CD4-positive, alpha-beta T cell treated with Interleukin-2 at 100 ng/mL for 4 hours (primary cell): Measurements from ENCODE around the gene DAGLA.

Source experiments
- DNase-seq: peaks from one replicate; pipeline ENCODE4 v3.0.0-alpha.2; 2020; ENCODE audit warnings: low spot score

DAGLA gene

DNA sequence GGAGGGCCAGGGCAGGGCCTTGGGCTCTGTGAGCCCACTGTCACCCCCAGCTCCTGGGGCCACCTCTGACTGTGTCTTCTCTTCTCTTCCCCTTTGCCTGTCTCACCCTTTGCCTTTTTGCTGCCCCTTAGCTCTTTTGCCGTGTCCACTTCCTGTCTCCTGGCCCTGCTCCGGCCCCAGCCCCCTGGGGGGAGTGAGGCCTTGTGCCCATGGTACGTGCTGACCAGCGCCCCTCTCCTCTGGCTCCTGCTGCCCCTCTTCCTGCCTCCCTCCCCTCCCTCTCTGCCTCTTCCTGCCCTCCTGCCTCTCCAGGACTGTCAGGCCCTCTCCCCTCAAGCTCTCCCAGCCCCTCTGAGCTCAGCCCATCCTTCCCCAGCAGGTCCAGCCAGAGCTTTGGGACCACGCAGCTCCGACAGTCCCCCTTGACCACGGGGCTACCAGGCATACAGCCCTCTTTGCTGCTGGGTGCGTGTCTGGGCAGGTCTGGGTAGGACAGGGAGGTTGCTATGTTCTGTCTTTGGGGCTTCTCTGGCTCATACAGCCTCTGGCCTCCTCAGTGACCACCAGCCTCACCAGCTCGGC, 100.5 kb downstream of the DAGLA start:
- no peak for DNase-seq

DNA sequence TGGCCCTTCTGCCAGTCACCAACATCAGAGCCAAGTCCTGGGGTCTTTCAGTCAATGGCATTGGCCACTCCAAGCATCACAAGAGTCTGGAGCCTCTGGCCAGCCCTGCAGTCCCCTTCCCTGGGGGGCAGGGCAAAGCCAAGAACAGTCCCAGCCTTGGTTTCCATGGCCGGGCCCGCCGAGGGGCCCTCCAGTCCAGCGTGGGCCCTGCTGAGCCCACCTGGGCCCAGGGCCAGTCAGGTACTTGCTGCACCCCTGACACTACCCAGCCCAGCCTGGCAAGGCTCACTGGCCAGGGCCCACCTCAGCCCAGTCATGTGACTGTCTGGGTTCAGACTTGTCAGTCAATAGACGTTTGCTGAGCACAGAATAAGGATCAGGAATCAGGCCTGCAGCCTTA, 101.4 kb downstream of the DAGLA start:
- DNase-seq = no peak

DNA sequence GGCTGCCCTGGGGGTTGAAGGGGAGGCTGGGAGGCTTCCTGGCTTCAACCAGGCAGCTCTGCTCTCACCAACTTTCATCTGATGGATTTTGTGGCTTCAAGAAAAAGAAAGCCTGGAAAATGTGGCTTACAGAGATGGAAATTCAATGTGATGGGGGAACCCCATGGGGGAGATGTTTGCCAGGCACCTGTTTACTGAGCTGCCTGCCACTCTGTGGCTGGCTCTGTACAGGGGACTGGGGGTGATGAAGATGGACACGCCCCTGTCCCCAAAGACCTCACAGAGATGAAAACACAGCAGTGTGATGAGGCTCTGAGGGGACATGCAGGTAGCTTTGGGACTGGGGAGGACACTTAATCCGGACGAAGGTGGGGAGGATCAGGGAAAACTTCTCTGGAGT, 102.1 kb downstream of the DAGLA start:
- DNase-seq = no peak

DNA sequence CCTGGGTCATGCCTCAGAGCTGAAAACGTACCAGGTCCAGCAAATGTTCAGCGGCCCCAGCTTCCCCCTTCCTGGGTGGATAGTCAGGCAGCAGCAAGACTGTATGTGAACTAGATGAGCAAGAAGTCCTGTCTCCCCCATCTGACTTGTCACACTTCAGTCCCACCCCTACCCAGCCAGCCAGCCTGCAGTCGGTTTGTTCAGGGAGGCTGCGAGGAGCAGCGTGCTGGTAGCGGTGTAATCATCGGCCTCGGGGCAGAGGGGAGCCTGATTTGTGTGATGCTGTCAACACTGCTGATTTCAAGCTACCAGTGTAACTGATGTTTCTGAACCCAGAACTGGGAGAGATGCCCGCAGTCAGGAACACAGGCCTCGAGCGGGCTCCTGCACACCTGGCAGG, 102.7 kb downstream of the DAGLA start:
- DNase-seq = no peak

DNA sequence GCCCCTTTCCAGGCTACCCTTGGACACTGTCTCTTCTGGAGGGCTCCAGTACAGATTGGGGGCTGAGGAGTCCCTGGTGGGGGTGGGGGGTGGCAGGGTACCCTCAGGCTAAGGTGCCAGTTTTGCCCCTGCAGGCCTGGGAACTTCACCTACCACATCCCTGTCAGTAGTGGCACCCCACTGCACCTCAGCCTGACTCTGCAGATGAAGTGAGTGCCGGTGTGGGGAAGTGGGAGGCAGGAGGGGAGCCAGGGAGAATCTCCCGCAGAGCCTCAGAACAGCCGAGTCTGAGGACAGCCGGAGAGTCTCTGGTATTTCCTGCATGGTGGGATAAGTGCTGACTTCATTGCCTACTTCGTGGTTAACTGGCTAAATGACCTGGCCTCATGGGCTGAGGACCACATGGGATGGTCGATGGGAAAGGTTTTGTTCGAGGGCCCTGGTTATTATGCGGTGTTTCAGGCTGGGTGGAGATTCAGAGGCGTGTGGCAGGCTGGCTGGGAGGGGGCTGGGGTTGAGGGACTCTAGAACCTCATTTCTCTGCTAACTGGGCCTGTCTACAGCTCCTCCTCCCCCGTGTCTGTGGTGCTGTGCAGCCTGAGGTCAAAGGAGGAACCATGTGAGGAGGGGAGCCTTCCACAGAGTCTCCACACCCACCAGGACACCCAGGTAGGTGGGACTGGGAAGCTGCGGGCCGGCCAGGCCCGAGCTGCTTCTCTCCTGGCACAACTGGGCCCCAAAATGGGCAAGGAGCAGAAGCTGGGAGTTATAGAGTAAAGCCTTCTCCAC, 103.7 kb downstream of the DAGLA start:
- DNase-seq = no peak

DNA sequence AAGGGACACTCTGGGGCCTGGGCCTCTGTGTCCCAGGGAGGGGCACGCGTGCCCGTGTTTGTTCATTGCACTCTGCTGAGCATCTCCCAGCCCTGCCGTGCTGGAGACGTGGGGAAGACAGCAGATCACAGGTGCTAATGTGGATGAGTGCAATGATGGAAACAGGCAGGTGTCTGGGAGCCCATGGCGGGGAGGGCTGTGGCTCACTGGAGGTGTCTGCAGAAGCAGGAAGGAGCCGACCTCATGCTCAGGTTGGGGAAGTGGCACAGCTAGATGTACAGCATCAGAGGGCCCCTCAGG, 104.3 kb downstream of the DAGLA start:
- DNase-seq = no peak

DNA sequence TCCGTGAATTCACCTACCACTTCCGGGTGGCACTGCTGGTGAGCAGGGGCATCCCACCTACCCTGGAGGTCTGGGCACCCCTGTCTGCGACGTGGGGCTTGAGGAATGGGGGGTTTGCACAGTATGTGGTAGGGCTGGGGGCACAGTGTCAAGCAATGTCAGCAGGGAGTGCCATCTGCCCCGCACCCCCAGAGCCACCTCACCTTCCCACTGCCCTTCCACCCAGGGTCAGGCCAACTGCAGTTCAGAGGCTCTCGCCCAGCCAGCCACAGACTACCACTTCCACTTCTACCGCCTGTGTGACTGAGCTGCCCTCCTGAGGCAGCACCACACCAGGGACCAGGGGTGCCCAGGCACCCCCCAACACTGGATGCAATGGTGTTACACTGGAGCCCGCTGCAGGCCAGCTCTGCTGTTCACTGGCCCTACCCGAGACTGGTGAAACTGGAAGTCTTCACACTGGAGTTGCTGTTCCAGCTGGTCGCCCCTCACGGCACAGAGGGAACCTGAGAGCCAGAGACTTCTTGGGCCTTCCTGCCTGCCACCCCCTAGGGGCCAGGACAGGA, 105.7 kb downstream of the DAGLA start:
- no peak for DNase-seq

DNA sequence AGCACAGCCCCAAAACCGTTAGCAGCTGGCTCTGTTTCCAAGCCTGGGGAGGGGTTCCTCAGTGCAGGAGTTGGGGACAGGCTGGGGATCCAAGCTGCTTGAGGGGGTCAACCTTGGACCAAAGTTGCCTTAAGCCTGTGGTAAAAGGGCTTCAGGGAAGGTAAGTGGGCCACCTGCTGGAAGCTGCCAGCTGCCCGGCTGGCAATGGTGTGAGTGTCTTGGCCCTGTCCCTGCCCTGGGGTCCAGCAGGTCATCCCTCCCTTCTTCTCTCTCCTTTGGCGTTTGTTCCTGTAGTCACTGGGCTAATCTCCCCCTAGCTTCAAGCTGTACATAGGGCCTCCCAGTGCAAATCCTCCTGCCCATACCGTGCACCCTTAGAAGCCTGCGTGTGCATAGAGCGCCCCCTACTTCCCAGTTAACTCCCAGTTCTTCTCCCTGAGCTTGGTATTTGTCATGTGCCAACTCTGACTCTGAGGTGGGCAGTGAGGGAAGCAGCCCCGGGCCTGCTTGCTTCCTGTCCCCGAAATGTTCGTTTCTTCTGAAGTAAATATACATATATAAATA, 107.8 kb downstream of the DAGLA start:
- no peak for DNase-seq

DNA sequence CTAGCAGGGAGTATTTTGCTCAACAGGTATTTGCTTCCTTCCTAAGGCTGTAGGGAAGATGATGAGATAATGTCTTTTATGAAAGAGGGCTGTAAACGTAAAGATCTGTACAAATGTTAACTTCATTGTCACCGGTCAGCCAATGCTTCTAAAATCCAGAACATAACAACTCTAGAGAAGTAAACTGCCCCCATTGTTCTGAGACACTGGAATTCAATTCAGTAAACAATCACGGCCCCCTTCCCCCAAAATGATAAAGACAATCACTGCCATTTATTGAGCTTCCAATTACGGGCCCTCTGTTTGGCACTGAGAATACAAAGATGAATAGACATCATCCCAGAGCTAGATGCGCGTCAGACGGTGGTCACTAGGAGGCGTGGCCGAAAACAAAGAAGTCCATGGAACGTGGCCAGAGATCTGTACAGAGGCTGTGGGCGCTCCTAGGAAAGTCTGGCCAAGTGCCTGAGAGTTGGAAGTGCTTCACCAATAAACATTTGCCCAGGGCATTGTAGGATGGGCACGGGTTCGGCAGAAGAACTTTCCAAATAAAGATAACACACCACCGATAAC, 111.6 kb downstream of the DAGLA start:
- peak; percentile 24 for DNase-seq

DNA sequence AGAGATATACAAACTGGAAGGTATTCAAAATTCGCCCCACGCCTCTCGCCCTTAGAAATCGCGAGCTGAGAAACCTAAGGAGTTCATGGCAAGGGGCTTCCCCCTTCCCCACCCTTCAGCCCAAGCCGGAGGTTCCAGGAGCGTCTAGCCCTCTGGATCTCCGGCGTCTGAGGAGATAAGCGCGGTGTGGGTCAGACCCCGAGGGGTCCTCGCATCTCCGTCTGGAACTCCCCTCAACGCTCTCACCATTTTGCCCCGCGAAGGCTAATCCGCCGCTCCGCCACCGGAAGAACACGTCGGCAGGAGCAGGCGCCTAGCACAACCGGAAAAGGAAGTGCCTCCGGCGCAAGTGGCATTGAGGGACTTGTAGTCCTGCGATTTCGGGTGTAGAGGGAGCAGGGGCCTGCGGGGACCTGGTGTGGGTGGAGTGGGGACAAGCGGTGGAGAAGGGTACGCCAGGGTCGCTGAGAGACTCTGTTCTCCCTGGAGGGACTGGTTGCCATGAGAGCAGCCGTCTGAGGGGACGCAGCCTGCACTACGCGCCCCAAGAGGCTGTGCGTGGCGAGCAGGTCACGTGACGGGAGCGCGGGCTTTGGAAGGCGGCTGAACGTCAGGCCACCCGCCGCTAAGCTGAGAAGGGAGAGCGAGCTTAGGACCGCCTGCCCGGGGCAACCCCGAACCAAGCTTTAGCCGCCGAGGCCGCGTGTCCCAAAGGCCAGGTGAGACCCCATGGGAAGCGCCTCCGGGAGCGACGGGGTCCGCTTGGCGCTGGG, 112.3 kb downstream of the DAGLA start, which contains the start of the genes FEN1 and TMEM258:
TSS of gene FEN1 (plus strand) at position 602 of the 773 bp plus-strand sequence. CDS start 2,451 bp downstream, outside the sequence.
TSS of gene TMEM258 (minus strand) at position 290 of the 773 bp plus-strand sequence. CDS start at position 249, 41 bp downstream.
- peak; percentile 84 for DNase-seq

DNA sequence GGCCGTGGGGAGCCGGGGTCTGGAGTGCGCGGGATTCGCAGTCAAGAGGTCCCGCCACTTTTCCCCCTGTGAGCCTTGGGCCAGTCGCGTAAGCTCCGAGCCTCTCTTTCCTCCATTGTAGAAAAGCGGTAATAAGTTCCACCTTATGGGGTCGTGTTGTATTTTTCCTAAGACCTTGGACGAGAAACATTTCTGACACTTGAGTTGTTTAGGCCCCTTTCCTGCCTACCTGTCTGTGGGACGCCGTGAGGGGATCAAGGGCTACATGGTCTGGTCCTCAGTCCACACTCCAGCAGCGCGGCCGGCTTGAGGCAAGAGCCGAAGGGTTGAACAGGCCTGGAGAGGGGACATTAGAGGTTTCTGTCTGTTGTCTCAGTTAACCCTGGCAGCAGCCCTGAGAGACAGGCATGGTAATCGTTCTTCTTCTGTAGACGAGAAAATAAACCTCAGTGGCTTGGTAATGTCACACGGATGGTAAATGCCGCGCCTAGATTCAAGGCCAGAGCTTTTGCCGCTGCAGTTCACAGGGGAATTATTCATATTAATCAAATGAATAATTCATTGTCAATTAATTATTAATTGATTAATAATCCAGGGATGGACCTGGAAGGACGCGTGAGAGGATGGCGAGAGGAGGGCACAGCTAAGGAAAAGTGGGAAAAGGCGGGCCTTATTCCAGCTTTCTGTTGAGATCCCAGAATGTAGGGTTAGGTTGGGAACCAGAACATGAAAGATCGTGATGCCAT, 113.1 kb downstream of the DAGLA start:
- no peak for DNase-seq

DNA sequence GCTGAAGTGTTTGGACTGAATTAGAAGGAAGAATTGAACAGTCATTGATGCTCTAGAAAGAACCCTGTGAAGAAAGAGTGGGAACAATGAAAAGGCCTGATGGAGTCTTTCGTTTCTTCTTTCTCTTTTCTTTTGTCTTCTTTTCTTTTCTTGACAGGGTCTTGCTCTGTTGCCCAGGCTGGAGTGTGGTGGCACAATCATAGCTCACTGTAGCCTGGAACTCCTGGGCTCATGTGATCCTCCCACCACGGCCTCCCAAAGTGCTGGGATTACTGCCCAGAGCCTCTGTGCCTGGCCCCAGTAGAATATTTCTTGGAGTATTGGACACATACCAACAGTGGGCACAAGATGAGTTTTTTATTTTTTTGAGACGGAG, 113.6 kb downstream of the DAGLA start:
- no peak for DNase-seq

DNA sequence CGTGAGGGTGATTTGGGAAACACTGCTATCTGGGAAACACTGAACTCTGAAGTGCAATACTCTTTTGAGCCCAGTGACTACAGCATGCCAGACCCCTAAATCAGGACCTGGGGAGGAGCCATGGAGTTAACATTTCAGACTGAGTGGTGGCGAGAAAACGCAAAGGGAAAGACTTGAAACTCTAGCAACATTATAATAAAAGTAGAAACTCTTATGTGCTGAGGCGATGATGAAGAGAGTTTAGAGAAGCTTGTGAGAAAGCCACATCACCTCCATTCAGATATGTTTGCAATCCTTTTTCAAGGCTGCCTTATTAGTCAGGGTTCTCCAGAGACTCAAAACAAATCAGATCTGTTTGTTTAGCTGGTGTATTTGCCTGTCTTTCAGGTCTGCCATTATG, 114.4 kb downstream of the DAGLA start:
- DNase-seq = no peak

DNA sequence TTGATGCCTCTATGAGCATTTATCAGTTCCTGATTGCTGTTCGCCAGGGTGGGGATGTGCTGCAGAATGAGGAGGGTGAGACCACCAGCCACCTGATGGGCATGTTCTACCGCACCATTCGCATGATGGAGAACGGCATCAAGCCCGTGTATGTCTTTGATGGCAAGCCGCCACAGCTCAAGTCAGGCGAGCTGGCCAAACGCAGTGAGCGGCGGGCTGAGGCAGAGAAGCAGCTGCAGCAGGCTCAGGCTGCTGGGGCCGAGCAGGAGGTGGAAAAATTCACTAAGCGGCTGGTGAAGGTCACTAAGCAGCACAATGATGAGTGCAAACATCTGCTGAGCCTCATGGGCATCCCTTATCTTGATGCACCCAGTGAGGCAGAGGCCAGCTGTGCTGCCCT, 115.3 kb downstream of the DAGLA start:
- no peak for DNase-seq

DNA sequence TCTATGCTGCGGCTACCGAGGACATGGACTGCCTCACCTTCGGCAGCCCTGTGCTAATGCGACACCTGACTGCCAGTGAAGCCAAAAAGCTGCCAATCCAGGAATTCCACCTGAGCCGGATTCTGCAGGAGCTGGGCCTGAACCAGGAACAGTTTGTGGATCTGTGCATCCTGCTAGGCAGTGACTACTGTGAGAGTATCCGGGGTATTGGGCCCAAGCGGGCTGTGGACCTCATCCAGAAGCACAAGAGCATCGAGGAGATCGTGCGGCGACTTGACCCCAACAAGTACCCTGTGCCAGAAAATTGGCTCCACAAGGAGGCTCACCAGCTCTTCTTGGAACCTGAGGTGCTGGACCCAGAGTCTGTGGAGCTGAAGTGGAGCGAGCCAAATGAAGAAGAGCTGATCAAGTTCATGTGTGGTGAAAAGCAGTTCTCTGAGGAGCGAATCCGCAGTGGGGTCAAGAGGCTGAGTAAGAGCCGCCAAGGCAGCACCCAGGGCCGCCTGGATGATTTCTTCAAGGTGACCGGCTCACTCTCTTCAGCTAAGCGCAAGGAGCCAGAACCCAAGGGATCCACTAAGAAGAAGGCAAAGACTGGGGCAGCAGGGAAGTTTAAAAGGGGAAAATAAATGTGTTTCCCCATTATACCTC, 115.8 kb downstream of the DAGLA start:
- DNase-seq = no peak
